ENCODE data around the gene TELO2. TPM values are rescaled to one million over a fixed set of nuclear protein-coding genes. Genes with fewer than 3 reads are reported as not detected.

The TELO2 gene
- total RNA-seq, 4 donors from 2014 or later: 37.1 to 84.6 (median 45.3) TPM

DNA sequence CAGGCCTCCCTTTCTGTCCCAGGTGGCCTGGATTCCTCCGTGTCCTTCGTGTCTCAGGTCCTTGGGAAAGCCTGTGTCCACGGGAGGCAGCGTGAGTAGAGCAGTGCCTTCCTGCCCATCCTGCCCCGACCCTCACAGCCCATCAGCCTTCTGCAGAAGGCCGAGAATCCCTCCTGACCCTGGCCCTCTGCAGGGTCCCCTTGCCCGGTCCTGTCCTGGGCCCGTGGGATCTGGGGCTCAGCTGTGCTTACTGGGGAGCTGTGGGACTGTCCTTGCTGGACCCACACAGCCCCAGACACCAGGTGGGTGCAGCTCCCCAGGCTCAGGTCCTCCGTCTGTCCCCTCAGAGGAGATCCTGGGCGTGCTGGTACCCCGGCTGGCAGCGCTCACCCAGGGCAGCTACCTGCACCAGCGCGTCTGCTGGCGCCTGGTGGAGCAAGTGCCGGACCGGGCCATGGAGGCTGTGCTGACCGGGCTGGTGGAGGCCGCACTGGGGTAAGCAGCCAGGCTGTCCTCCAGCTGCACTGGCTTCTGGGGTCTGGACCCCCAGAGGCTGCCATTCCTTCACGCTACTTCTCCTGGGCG, 3.9 kb downstream of the TELO2 start:
- WGBS, 2 donors: 84 to 86% methylated on average over 12 to 19 of the region's 21 CpGs
- DNase-seq (ENCODE audit: low spot score in 2 of 2): no peak
- Histone ChIP-seq H3K27me3 (no peaks in the 10 kb centered on the region), H3K4me1 (peaks cover 0 to 24% (median 0%) of the 10 kb centered on the region in 4 donors), H3K27ac (no peak overlapping the region), H3K9me3 (no peaks in the 10 kb centered on the region), H3K36me3 (peaks cover 0 to 78% (median 16%) of the 10 kb centered on the region in 3 donors), H3K4me3 (no peak overlapping the region)
- TF ChIP-seq, protein P1, sequence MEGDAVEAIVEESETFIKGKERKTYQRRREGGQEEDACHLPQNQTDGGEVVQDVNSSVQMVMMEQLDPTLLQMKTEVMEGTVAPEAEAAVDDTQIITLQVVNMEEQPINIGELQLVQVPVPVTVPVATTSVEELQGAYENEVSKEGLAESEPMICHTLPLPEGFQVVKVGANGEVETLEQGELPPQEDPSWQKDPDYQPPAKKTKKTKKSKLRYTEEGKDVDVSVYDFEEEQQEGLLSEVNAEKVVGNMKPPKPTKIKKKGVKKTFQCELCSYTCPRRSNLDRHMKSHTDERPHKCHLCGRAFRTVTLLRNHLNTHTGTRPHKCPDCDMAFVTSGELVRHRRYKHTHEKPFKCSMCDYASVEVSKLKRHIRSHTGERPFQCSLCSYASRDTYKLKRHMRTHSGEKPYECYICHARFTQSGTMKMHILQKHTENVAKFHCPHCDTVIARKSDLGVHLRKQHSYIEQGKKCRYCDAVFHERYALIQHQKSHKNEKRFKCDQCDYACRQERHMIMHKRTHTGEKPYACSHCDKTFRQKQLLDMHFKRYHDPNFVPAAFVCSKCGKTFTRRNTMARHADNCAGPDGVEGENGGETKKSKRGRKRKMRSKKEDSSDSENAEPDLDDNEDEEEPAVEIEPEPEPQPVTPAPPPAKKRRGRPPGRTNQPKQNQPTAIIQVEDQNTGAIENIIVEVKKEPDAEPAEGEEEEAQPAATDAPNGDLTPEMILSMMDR (IDR thresholded peaks at IDR 0.05): no peak
- TF ChIP-seq POLR2A (IDR thresholded peaks at IDR 0.05) (no peak), EP300 (IDR thresholded peaks at IDR 0.05) (no peak)

DNA sequence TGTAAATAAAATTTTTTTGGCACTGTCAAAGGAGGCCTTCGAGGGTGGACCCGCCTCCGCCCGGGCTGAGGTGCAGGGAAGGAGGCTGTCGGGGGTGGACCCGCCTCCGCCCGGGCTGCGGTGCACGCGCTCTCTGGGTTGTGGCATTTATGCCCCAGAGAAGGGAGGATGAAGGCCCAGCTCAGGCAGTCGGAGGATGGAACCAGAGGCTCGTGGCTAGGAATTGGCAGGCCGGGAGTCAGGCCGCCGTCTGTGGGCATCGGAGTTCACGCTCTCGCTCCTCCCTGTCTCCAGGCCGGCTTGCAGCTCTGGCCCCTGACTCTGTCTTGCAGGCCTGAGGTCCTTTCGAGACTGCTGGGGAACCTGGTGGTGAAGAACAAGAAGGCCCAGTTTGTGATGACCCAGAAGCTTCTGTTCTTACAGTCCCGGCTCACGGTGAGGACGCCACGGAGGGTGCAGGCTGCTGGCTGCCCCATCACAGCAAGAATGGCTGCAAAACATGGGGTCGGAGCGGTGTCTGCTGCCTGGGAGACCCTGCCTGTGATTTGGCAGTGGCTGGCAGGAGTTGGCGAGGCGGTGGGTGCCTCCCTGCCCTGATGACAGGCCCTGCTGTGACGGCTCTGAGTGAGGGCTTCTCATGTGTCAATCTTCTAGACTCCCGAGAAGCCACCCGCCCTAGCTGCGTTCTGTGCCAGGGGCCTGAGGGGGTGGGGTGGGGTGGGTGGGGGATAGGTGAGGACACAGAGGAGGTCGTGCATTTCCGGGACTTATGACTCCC, 5.9 kb downstream of the TELO2 start:
- Histone ChIP-seq H3K27me3 (no peaks in the 10 kb centered on the region), H3K36me3 (peaks cover 0 to 98% (median 25%) of the 10 kb centered on the region in 3 donors), H3K27ac (no peak overlapping the region), H3K9me3 (no peaks in the 10 kb centered on the region), H3K4me1 (peaks cover 0 to 11% (median 0%) of the 10 kb centered on the region in 4 donors), H3K4me3 (no peak overlapping the region)
- TF ChIP-seq EP300 (IDR thresholded peaks at IDR 0.05): no peak
- TF ChIP-seq POLR2A (IDR thresholded peaks at IDR 0.05): no peak
- TF ChIP-seq, protein P1 (IDR thresholded peaks at IDR 0.05): no peak
- 87 to 91% methylated on average over 31 of the region's 35 CpGs for WGBS, 2 donors
- DNase-seq (ENCODE audit: low spot score in 2 of 2): no peak

DNA sequence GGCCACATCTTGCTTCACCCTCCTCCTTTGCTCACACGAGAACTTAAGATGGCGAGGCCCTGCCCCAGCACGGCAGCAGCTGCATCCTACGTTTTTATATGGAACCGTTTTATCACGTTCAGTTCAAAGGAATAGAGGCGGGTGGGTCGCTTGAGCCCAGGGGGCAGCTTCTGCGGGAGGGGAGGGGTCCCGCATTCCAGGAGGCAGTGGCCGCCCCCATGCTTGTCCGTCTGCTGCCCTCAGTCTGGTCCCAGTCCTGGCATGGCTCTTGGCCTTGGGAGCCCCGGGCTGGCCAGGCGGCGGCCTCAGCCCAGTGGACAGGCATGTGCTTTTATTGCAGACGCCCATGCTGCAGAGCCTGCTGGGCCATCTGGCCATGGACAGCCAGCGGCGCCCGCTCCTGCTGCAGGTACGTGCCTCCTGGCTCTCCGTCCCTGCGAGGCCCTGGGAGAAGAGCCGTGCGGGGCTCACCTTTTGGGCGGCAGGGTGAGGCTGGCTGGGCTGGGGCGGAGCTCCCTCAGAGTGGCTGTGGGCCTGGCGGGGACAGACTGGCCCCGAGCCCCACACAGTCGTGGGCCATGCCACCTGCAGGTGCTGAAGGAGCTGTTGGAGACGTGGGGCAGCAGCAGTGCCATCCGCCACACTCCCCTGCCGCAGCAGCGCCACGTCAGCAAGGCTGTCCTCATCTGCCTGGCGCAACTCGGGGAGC, 6.8 kb downstream of the TELO2 start:
- WGBS, 2 donors: 88 to 90% methylated on average over 20 to 21 of the region's 36 CpGs
- no peak for DNase-seq (ENCODE audit: low spot score in 2 of 2)
- H3K4me3 ChIP-seq: no peak overlapping the region
- TF ChIP-seq, protein P1 (IDR thresholded peaks at IDR 0.05): no peak
- TF ChIP-seq EP300 (IDR thresholded peaks at IDR 0.05) (no peak), POLR2A (IDR thresholded peaks at IDR 0.05) (no peak)
- H3K27me3 ChIP-seq: no peaks in the 10 kb centered on the region
- no peaks in the 10 kb centered on the region for H3K9me3 ChIP-seq
- H3K36me3 ChIP-seq: peaks cover 0 to 97% (median 25%) of the 10 kb centered on the region in 3 donors
- H3K4me1 ChIP-seq: peaks cover 0 to 3% (median 0%) of the 10 kb centered on the region in 4 donors
- H3K27ac ChIP-seq: no peak overlapping the region

DNA sequence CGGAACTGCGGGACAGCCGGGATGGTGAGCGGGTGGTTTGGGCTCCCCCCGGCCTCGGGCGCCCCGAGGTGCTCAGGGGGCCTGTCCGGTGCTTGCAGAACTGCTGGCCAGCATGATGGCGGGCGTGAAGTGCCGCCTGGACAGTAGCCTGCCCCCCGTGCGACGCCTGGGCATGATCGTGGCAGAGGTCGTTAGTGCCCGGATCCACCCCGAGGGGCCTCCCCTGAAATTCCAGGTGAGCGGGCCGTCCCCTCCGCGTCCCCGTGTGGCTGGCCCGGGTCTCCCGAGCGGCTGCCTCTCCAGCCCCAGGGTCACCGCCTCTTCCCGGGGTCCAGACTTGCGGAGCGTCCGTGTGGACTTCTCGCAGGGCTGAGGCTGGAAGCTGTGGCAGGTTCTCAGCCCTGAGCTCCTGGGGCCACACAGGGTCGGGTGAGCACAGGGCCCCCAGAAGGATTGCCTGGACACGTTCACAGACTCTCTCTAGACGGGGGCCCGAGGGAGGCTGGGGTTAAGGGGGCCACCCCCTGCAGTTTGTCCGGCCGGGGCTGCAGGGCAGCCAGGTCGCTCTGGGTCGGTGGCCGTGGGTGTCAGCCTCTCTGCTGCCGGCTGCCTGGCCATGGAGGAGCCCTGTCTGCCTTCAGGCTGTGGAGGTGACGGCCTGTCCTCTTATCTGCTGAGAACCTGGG, 7.4 kb downstream of the TELO2 start:
- Histone ChIP-seq H3K27ac (no peak overlapping the region), H3K36me3 (peaks cover 0 to 97% (median 25%) of the 10 kb centered on the region in 3 donors), H3K9me3 (no peaks in the 10 kb centered on the region), H3K27me3 (no peaks in the 10 kb centered on the region), H3K4me3 (no peak overlapping the region), H3K4me1 (no peaks in the 10 kb centered on the region)
- 87 to 98% methylated on average over 8 to 36 of the region's 44 CpGs for WGBS, 2 donors
- DNase-seq (ENCODE audit: low spot score in 2 of 2): no peak
- TF ChIP-seq POLR2A (IDR thresholded peaks at IDR 0.05): no peak

- H3K9me3 ChIP-seq: no peaks in the 10 kb centered on the region
- DNase-seq (ENCODE audit: low spot score in 2 of 2): no peak
- TF ChIP-seq POLR2A (IDR thresholded peaks at IDR 0.05) (no peak), EP300 (IDR thresholded peaks at IDR 0.05) (no peak)
- TF ChIP-seq, protein P1 (IDR thresholded peaks at IDR 0.05): no peak
- peaks cover 0 to 97% (median 25%) of the 10 kb centered on the region in 3 donors for H3K36me3 ChIP-seq
- no peaks in the 10 kb centered on the region for H3K27me3 ChIP-seq
- no peak overlapping the region for H3K4me3 ChIP-seq
- no peak overlapping the region for H3K27ac ChIP-seq
- WGBS, 2 donors: 94 to 96% methylated on average over 17 to 21 of the region's 23 CpGs
- no peaks in the 10 kb centered on the region for H3K4me1 ChIP-seq
Measured at GRCh38 chr16:1501630-1502029, 8.5 kb downstream of the TELO2 start.
